ENCODE results near the gene BTC.
"Not testable (repeated sequence)": the region's sequence is repeated elsewhere in the genome, so short reads cannot be mapped to it uniquely, and the experiment has no call there.

Gene BTC

GRCh38 chr4:74794382-74795010 lies at the start of gene BTC:
BTC (minus strand) TSS chr4:74794523; CDS start chr4:74794325, 198 bp downstream.
- no peak for DNase-seq

GRCh38 chr4:74840936-74841509 lies 46.7 kb upstream of the BTC start:
- no peak for DNase-seq

- no peak for DNase-seq
These were observed 44.5 kb upstream of the BTC start for GRCh38 chr4:74838746-74839370.

- no peak for DNase-seq
These were observed 36.6 kb upstream of the BTC start for GRCh38 chr4:74830928-74831327.

GRCh38 chr4:74823194-74823593 lies 28.9 kb upstream of the BTC start:
- DNase-seq = no peak

- DNase-seq = no peak
These were observed 28.3 kb upstream of the BTC start for GRCh38 chr4:74822603-74823002.

GRCh38 chr4:74821541-74821940 lies 27.2 kb upstream of the BTC start:
- no peak for DNase-seq

- DNase-seq = no peak
These were observed 19.7 kb upstream of the BTC start for GRCh38 chr4:74814052-74814451.

GRCh38 chr4:74812056-74812455 lies 17.7 kb upstream of the BTC start:
- not testable (repeated sequence) for DNase-seq

- DNase-seq = no peak
These were observed 11.3 kb upstream of the BTC start for GRCh38 chr4:74805601-74806000.

- DNase-seq = no peak
These were observed 6.0 kb upstream of the BTC start for GRCh38 chr4:74800310-74800709.

- DNase-seq = no peak
These were observed 2.3 kb upstream of the BTC start for GRCh38 chr4:74796631-74797030.

GRCh38 chr4:74793757-74794381 lies 454 bp downstream of the BTC start:
- DNase-seq = no peak

- DNase-seq = no peak
These were observed 3.7 kb downstream of the BTC start for GRCh38 chr4:74790652-74791051.

GRCh38 chr4:74789518-74789917 lies 4.8 kb downstream of the BTC start:
- DNase-seq = no peak

GRCh38 chr4:74777531-74777930 lies 16.8 kb downstream of the BTC start:
- DNase-seq = no peak

GRCh38 chr4:74772783-74773182 lies 21.5 kb downstream of the BTC start:
- no peak for DNase-seq

- no peak for DNase-seq
These were observed 22.2 kb downstream of the BTC start for GRCh38 chr4:74772106-74772505.

- DNase-seq = no peak
These were observed 24.0 kb downstream of the BTC start for GRCh38 chr4:74770226-74770910.

- DNase-seq = no peak
These were observed 25.3 kb downstream of the BTC start for GRCh38 chr4:74768857-74769525.

- no peak for DNase-seq
These were observed 30.2 kb downstream of the BTC start for GRCh38 chr4:74764119-74764518.

- no peak for DNase-seq
These were observed 35.7 kb downstream of the BTC start for GRCh38 chr4:74758551-74759145.

GRCh38 chr4:74757136-74757535 lies 37.2 kb downstream of the BTC start:
- no peak for DNase-seq
